HS-5 (cell line): ENCODE data around the gene EGFLAM.
"Not testable (repeated sequence)": the region's sequence is repeated elsewhere in the genome, so short reads cannot be mapped to it uniquely, and the experiment has no call there.

ENCODE experiments used
- DNase-seq: peaks from one replicate; pipeline ENCODE4 v3.0.0-alpha.2; 2012; ENCODE audit warnings: low read depth

Gene EGFLAM

GRCh38 chr5:38329132-38329715, 70.9 kb downstream of the EGFLAM start:
- peak; percentile 62 for DNase-seq

- DNase-seq = peak; percentile 43
These were observed 71.8 kb downstream of the EGFLAM start for GRCh38 chr5:38330207-38330606.

- DNase-seq = no peak
These were observed 73.5 kb downstream of the EGFLAM start for GRCh38 chr5:38331831-38332230.

- not testable (repeated sequence) for DNase-seq
These were observed 74.8 kb downstream of the EGFLAM start for GRCh38 chr5:38333181-38333580.

- DNase-seq = no peak
These were observed 80.1 kb downstream of the EGFLAM start for GRCh38 chr5:38338455-38338854.

GRCh38 chr5:38339446-38339845, 81.1 kb downstream of the EGFLAM start:
- no peak for DNase-seq

GRCh38 chr5:38341056-38341455, 82.7 kb downstream of the EGFLAM start:
- no peak for DNase-seq

- no peak for DNase-seq
These were observed 83.3 kb downstream of the EGFLAM start for GRCh38 chr5:38341641-38342040.

- DNase-seq = no peak
These were observed 83.9 kb downstream of the EGFLAM start for GRCh38 chr5:38342261-38342660.

GRCh38 chr5:38344891-38345290, 86.5 kb downstream of the EGFLAM start:
- DNase-seq = no peak

GRCh38 chr5:38346593-38346992, 88.2 kb downstream of the EGFLAM start:
- DNase-seq = no peak

- no peak for DNase-seq
These were observed 88.8 kb downstream of the EGFLAM start for GRCh38 chr5:38347040-38347763.

- no peak for DNase-seq
These were observed 89.5 kb downstream of the EGFLAM start for GRCh38 chr5:38347896-38348295.

- no peak for DNase-seq
These were observed 102.1 kb downstream of the EGFLAM start for GRCh38 chr5:38360323-38361061.

GRCh38 chr5:38362713-38363112, 104.4 kb downstream of the EGFLAM start:
- DNase-seq = no peak

- no peak for DNase-seq
These were observed 106.5 kb downstream of the EGFLAM start for GRCh38 chr5:38364825-38365224.

- no peak for DNase-seq
These were observed 109.1 kb downstream of the EGFLAM start for GRCh38 chr5:38367410-38367809.

- DNase-seq = no peak
These were observed 109.6 kb downstream of the EGFLAM start for GRCh38 chr5:38367966-38368365.

- no peak for DNase-seq
These were observed 111.3 kb downstream of the EGFLAM start for GRCh38 chr5:38369692-38370091.

- no peak for DNase-seq
These were observed 112.2 kb downstream of the EGFLAM start for GRCh38 chr5:38370358-38371100.

- no peak for DNase-seq
These were observed 113.2 kb downstream of the EGFLAM start for GRCh38 chr5:38371596-38371995.

GRCh38 chr5:38373743-38374142, 115.4 kb downstream of the EGFLAM start:
- DNase-seq = no peak

GRCh38 chr5:38375423-38375822, 117.1 kb downstream of the EGFLAM start:
- no peak for DNase-seq
